ENCODE results near the gene COPG1.

Gene COPG1

DNA sequence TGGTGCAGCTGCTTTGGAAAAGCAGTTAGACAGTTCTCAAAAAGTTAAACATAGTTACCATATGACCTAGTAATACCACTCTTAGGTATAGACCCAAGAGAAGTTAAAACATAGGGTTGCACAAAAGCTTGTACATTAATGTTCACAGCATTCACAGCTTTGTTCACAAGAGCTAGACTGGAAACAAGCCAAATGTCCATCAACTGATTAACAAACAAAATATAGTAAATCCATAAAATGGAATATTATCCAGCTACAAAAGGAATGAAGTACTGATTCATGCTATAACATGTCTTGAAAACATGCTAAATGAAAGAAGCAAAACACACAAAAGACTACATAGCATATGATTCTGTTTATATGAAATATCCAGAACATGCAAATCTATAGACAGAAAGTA is 2.8 kb upstream of the COPG1 start:
- no peak overlapping the region for H3K9ac ChIP-seq (ENCODE audit: insufficient read length, low read depth)
- H3K4me3 ChIP-seq (ENCODE audit: insufficient read length, low read depth) = no peak overlapping the region
- peaks cover 10% of the 10 kb centered on the region for H3K36me3 ChIP-seq (ENCODE audit: insufficient read depth, insufficient read length, low read length)
- H3K27me3 ChIP-seq (ENCODE audit: insufficient read depth, insufficient read length) = no peaks in the 10 kb centered on the region
- H3K9me3 ChIP-seq (ENCODE audit: insufficient read depth, low read length) = no peaks in the 10 kb centered on the region
- TF ChIP-seq ZNF274 (IDR thresholded peaks at IDR 0.05; ENCODE audit: low read depth, low read length) (no peak), SUZ12 (IDR thresholded peaks at IDR 0.05; ENCODE audit: extremely low read depth, insufficient read depth, insufficient read length) (no peak), YY1 (IDR thresholded peaks at IDR 0.05; ENCODE audit: insufficient read depth, insufficient read length) (no peak)
- DNase-seq (ENCODE audit: low read depth, low spot score) = no peak
- no peaks in the 10 kb centered on the region for H3K4me1 ChIP-seq (ENCODE audit: insufficient read depth, insufficient read length)

DNA sequence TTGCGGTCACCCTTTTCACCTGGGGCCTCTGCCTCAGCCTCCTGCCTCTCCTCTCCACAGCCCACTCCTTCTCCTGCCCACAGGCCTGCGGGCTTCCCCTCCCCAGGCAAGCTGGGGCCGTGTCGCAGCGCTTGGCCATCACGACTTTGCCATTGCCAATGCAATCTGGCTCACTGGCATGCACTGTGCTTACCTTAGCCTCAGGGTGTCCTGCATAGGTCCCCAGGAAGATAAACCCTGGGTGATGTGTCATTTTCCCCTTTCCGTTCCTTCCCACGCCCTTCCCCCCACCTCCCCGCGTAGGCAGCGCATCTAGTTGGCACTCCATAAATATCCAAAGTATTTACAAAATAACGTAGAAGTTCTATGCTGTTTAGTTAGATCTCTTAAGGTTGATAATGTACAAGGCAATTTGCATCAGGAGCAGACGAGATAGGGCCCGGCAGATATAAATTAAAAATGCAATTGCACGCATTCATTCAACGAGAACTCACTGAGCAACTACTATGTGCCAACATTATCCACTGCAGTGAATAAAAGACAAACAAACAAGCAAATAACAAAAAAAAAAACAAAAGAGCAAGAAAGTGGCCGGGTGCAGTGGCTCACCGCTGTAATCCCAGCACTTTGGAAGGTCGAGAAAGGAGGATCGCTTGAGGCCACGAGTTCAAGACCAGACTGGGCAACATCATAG is 973 bp upstream of the COPG1 start:
- Histone ChIP-seq H3K9me3 (ENCODE audit: insufficient read depth, low read length) (no peaks in the 10 kb centered on the region), H3K9ac (ENCODE audit: insufficient read length, low read depth) (peak overlapping the region; percentile 99), H3K4me1 (ENCODE audit: insufficient read depth, insufficient read length) (no peaks in the 10 kb centered on the region), H3K36me3 (ENCODE audit: insufficient read depth, insufficient read length, low read length) (peaks cover 28% of the 10 kb centered on the region), H3K4me3 (ENCODE audit: insufficient read length, low read depth) (peak overlapping the region; percentile 96), H3K27me3 (ENCODE audit: insufficient read depth, insufficient read length) (no peaks in the 10 kb centered on the region)
- DNase-seq (ENCODE audit: low read depth, low spot score) = no peak
- no peak for TF ChIP-seq SUZ12 (IDR thresholded peaks at IDR 0.05; ENCODE audit: extremely low read depth, insufficient read depth, insufficient read length)
- no peak for TF ChIP-seq YY1 (IDR thresholded peaks at IDR 0.05; ENCODE audit: insufficient read depth, insufficient read length)
- no peak for TF ChIP-seq ZNF274 (IDR thresholded peaks at IDR 0.05; ENCODE audit: low read depth, low read length)

DNA sequence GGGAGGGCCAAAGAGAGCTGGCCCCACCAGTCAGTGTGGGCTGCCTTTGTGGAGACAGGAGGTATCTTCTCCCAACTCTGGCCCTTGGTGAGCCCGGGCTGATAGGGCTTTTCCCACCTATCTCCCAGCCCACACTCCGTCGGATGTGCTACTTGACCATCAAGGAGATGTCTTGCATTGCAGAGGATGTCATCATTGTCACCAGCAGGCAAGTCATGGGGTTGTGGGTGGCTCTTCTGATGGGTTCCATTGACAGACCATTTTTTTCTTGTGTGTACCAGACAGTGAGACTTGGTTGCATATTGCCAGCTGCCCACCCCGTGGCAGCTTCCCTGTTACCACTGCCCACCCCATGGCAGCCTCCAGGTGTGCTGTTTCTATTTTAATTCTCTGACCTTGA is 3.3 kb downstream of the COPG1 start:
- H3K9me3 ChIP-seq (ENCODE audit: insufficient read depth, low read length) = no peaks in the 10 kb centered on the region
- DNase-seq (ENCODE audit: low read depth, low spot score) = no peak
- no peak overlapping the region for H3K4me3 ChIP-seq (ENCODE audit: insufficient read length, low read depth)
- H3K9ac ChIP-seq (ENCODE audit: insufficient read length, low read depth) = no peak overlapping the region
- TF ChIP-seq SUZ12 (IDR thresholded peaks at IDR 0.05; ENCODE audit: extremely low read depth, insufficient read depth, insufficient read length) (no peak), YY1 (IDR thresholded peaks at IDR 0.05; ENCODE audit: insufficient read depth, insufficient read length) (no peak), ZNF274 (IDR thresholded peaks at IDR 0.05; ENCODE audit: low read depth, low read length) (no peak)
- H3K36me3 ChIP-seq (ENCODE audit: insufficient read depth, insufficient read length, low read length) = peaks cover 67% of the 10 kb centered on the region
- H3K4me1 ChIP-seq (ENCODE audit: insufficient read depth, insufficient read length) = no peaks in the 10 kb centered on the region
- no peaks in the 10 kb centered on the region for H3K27me3 ChIP-seq (ENCODE audit: insufficient read depth, insufficient read length)

DNA sequence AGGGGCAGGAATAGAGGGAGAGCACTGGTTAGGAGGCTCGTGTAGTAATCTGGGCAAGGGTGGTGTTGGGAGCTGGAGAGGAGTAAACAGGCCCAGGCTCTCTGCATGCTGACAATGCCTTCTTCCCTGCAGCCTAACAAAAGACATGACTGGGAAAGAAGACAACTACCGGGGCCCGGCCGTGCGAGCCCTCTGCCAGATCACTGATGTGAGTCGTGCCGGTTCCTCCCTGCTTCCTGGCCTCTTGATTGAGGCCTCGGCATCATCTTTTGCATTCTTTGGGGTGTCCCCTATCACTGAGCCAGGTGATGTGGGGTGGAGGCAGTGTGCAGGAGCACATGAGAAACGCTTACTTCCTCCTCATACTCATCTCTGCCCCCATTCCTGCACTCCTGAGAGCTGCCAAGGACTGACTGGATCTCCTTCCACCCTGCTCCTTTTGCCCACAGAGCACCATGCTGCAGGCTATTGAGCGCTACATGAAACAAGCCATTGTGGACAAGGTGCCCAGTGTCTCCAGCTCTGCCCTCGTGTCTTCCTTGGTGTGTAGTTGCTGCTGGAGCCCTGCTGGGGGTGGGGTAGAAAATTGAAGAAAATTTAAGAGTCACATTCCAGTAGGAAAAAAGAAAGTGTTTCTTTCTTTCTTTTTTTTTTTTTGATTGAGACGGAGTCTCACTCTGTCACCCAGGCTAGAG is 5.3 kb downstream of the COPG1 start:
- no peaks in the 10 kb centered on the region for H3K27me3 ChIP-seq (ENCODE audit: insufficient read depth, insufficient read length)
- H3K9ac ChIP-seq (ENCODE audit: insufficient read length, low read depth) = no peak overlapping the region
- H3K4me1 ChIP-seq (ENCODE audit: insufficient read depth, insufficient read length) = no peaks in the 10 kb centered on the region
- H3K4me3 ChIP-seq (ENCODE audit: insufficient read length, low read depth) = no peak overlapping the region
- DNase-seq (ENCODE audit: low read depth, low spot score) = no peak
- H3K36me3 ChIP-seq (ENCODE audit: insufficient read depth, insufficient read length, low read length) = peaks cover 83% of the 10 kb centered on the region
- no peaks in the 10 kb centered on the region for H3K9me3 ChIP-seq (ENCODE audit: insufficient read depth, low read length)
- no peak for TF ChIP-seq SUZ12 (IDR thresholded peaks at IDR 0.05; ENCODE audit: extremely low read depth, insufficient read depth, insufficient read length)
- no peak for TF ChIP-seq ZNF274 (IDR thresholded peaks at IDR 0.05; ENCODE audit: low read depth, low read length)
- no peak for TF ChIP-seq YY1 (IDR thresholded peaks at IDR 0.05; ENCODE audit: insufficient read depth, insufficient read length)

DNA sequence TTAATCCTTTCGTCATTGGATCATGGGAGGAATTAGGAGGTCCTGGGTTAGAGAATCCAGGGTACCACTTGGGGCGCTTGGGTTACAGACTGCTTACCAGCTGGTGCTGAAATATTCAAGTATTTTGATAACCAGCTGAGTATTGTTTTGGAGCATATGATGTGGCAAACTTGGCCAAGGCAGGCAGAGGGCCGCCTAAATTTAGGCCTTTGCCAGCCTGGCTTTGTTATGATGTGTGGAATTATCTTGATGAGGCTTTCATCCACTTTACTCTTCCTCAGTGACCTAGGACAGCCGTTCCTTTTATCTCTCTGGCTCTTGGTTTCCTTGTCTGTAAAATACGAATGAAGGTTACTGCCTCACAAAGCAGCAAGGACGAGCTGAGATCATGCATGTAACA is 6.9 kb downstream of the COPG1 start:
- Histone ChIP-seq H3K4me1 (ENCODE audit: insufficient read depth, insufficient read length) (no peaks in the 10 kb centered on the region), H3K9me3 (ENCODE audit: insufficient read depth, low read length) (no peaks in the 10 kb centered on the region), H3K36me3 (ENCODE audit: insufficient read depth, insufficient read length, low read length) (peaks cover 92% of the 10 kb centered on the region), H3K4me3 (ENCODE audit: insufficient read length, low read depth) (no peak overlapping the region), H3K9ac (ENCODE audit: insufficient read length, low read depth) (no peak overlapping the region), H3K27me3 (ENCODE audit: insufficient read depth, insufficient read length) (no peaks in the 10 kb centered on the region)
- DNase-seq (ENCODE audit: low read depth, low spot score) = no peak
- TF ChIP-seq SUZ12 (IDR thresholded peaks at IDR 0.05; ENCODE audit: extremely low read depth, insufficient read depth, insufficient read length) = no peak
- TF ChIP-seq YY1 (IDR thresholded peaks at IDR 0.05; ENCODE audit: insufficient read depth, insufficient read length) = no peak
- TF ChIP-seq ZNF274 (IDR thresholded peaks at IDR 0.05; ENCODE audit: low read depth, low read length) = no peak

DNA sequence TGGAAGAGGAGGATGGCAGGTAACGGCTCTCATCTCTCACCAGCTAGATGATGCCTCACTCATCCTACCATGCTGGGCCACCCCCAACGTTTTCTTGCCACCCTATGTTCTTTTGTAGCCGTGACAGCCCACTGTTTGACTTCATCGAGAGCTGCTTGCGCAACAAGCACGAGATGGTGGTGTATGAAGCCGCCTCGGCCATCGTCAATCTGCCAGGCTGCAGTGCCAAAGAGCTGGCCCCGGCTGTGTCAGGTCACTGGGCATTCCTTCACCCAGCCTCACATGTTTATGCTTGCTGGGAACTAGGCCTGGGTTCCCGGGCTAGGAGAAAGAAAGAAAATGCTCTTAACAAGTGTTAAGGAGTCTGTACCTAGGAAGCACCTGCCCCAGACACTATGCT is 8.2 kb downstream of the COPG1 start:
- no peaks in the 10 kb centered on the region for H3K9me3 ChIP-seq (ENCODE audit: insufficient read depth, low read length)
- H3K27me3 ChIP-seq (ENCODE audit: insufficient read depth, insufficient read length) = no peaks in the 10 kb centered on the region
- H3K4me1 ChIP-seq (ENCODE audit: insufficient read depth, insufficient read length) = no peaks in the 10 kb centered on the region
- no peak overlapping the region for H3K9ac ChIP-seq (ENCODE audit: insufficient read length, low read depth)
- no peak overlapping the region for H3K4me3 ChIP-seq (ENCODE audit: insufficient read length, low read depth)
- H3K36me3 ChIP-seq (ENCODE audit: insufficient read depth, insufficient read length, low read length) = peaks cover 92% of the 10 kb centered on the region
- TF ChIP-seq ZNF274 (IDR thresholded peaks at IDR 0.05; ENCODE audit: low read depth, low read length) = no peak
- no peak for TF ChIP-seq SUZ12 (IDR thresholded peaks at IDR 0.05; ENCODE audit: extremely low read depth, insufficient read depth, insufficient read length)
- no peak for TF ChIP-seq YY1 (IDR thresholded peaks at IDR 0.05; ENCODE audit: insufficient read depth, insufficient read length)
- no peak for DNase-seq (ENCODE audit: low read depth, low spot score)

DNA sequence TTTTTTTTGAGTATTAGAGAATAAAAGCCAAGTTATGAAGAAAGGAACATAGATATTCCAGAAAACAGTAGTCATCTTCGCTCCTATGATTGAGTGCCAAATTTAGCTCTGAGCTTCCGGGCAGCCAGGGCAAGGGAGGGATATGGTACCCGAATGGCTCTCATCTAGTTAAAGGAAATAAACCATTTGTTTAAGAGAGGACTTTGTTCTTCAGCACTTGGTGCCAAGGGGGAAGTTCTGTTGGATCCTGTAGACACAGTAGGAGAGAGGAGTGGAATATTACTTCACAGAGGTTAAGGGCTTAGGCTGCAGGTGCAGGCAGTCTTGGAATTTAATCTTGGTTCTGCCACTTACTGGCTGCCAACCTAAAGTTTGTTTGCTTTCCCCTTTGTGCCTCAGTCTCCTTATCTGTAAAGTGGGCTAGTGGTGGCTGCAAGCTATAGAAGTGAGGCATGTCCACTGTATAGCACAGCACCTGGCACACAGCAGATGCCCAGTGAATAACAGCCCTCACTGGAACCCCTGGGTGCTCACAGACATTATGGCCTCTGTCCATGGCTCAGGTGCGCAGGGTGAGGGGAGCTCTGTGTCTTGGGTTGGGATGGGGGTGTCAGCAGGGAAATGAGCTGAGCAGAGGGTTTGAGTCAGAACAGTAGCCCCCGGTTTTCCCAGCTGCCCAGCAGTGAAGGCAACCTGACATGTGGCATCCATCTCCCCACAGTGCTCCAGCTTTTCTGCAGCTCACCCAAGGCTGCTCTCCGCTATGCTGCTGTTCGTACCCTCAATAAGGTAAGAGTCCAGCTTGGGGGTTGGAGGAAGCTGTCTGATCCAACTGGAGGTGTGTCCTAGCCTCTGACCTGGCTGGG is 10.4 kb downstream of the COPG1 start:
- TF ChIP-seq SUZ12 (IDR thresholded peaks at IDR 0.05; ENCODE audit: extremely low read depth, insufficient read depth, insufficient read length) = no peak
- no peak for TF ChIP-seq ZNF274 (IDR thresholded peaks at IDR 0.05; ENCODE audit: low read depth, low read length)
- no peak for TF ChIP-seq YY1 (IDR thresholded peaks at IDR 0.05; ENCODE audit: insufficient read depth, insufficient read length)
- H3K27me3 ChIP-seq (ENCODE audit: insufficient read depth, insufficient read length) = no peaks in the 10 kb centered on the region
- no peak for DNase-seq (ENCODE audit: low read depth, low spot score)
- no peak overlapping the region for H3K4me3 ChIP-seq (ENCODE audit: insufficient read length, low read depth)
- H3K9me3 ChIP-seq (ENCODE audit: insufficient read depth, low read length) = no peaks in the 10 kb centered on the region
- H3K9ac ChIP-seq (ENCODE audit: insufficient read length, low read depth) = no peak overlapping the region
- H3K4me1 ChIP-seq (ENCODE audit: insufficient read depth, insufficient read length) = no peaks in the 10 kb centered on the region
- peaks cover 95% of the 10 kb centered on the region for H3K36me3 ChIP-seq (ENCODE audit: insufficient read depth, insufficient read length, low read length)
